IPS-18c (cell line): ENCODE results near the gene SKIC2.
"Not testable (repeated sequence)": the region's sequence is repeated elsewhere in the genome, so short reads cannot be mapped to it uniquely, and the experiment has no call there.

Experiments
- H3K4me3 ChIP-seq: 2 replicates; pipeline ENCODE4 v1.7.0; 2013; ENCODE audit warnings: low read depth, mild to moderate bottlenecking, low read length, moderate library complexity; ENCODE audit not compliant: insufficient read depth
- H3K9me3 ChIP-seq: one replicate; pipeline ENCODE4 v1.6.1; 2013; ENCODE audit warnings: mild to moderate bottlenecking, low read length, moderate library complexity; ENCODE audit not compliant: control insufficient read depth, insufficient read depth

Gene SKIC2

GRCh38 chr6:32010856-32011530 lies 52.0 kb downstream of the SKIC2 start:
- not testable (repeated sequence) for H3K9me3 ChIP-seq, H3K4me3 ChIP-seq

GRCh38 chr6:32012941-32013617 lies 54.1 kb downstream of the SKIC2 start:
- H3K9me3 ChIP-seq, H3K4me3 ChIP-seq: not testable (repeated sequence)

GRCh38 chr6:32013738-32014137 lies 54.8 kb downstream of the SKIC2 start:
- H3K4me3 ChIP-seq, H3K9me3 ChIP-seq: not testable (repeated sequence)

- not testable (repeated sequence) for H3K4me3 ChIP-seq, H3K9me3 ChIP-seq
Measured at GRCh38 chr6:32014547-32014946, 55.6 kb downstream of the SKIC2 start, which contains the start of gene C4B. Gene C4B (plus strand): TSS chr6:32014795. CDS start chr6:32014846, 51 bp downstream.
